CD4-positive, alpha-beta T cell treated with Interleukin-17A for 1 hour (primary cell): ENCODE results near the gene SLC35F3.
A peak's percentile ranks its signal among the peaks of the same experiment; 100 is the strongest.
"Not testable (repeated sequence)": the region's sequence is repeated elsewhere in the genome, so short reads cannot be mapped to it uniquely, and the experiment has no call there.

Experiments
- DNase-seq: peaks from one replicate; pipeline ENCODE4 v3.0.0-alpha.2; 2020

The SLC35F3 gene

GRCh38 chr1:234206651-234207284 is 302.3 kb downstream of the SLC35F3 start:
- no peak for DNase-seq

GRCh38 chr1:234208351-234208750 is 303.9 kb downstream of the SLC35F3 start:
- no peak for DNase-seq

DNA sequence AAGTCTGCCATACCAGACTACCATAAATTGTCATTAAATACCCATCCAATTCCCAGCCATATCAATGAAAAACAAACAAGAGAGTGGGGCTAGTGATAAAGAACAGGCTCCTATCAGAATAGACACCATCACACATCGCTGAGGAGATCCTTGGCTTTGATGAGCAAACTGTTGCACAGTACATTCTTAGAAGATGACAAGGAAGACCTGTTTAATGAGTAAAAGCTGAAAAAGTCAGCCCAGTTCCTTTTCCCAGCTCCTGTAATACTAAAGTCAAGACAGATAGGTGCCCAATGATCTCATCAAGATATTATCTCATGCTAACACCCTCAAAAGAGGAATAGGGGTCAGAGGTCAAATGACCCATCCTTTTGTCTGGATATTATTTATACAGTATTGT is 304.3 kb downstream of the SLC35F3 start:
- no peak for DNase-seq

DNA sequence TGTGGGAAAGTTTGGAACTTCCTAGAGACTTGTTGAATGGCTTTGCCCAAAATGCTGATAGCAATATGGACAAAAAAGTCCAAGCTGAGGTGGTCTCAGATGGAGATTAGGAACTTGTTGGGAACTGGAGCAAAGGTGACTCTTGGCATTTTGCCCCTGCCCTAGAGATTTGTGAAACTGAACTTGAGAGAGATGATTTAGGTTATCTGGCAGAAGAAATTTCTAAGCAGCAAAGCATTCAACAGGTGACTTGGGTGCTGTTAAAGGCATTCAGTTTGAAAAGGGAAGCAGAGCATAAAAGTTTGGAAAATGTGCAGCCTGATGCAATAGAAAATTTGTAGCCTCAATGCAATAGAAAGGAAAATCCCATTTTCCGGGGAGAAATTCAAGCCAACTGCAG is 306.0 kb downstream of the SLC35F3 start:
- not testable (repeated sequence) for DNase-seq

GRCh38 chr1:234211855-234212254 is 307.4 kb downstream of the SLC35F3 start:
- DNase-seq, result not testable (repeated sequence)

- peak; percentile 3 for DNase-seq
Observed at GRCh38 chr1:234212764-234213657, 308.5 kb downstream of the SLC35F3 start.

GRCh38 chr1:234213658-234214128 is 309.2 kb downstream of the SLC35F3 start:
- peak; percentile 7 for DNase-seq

DNA sequence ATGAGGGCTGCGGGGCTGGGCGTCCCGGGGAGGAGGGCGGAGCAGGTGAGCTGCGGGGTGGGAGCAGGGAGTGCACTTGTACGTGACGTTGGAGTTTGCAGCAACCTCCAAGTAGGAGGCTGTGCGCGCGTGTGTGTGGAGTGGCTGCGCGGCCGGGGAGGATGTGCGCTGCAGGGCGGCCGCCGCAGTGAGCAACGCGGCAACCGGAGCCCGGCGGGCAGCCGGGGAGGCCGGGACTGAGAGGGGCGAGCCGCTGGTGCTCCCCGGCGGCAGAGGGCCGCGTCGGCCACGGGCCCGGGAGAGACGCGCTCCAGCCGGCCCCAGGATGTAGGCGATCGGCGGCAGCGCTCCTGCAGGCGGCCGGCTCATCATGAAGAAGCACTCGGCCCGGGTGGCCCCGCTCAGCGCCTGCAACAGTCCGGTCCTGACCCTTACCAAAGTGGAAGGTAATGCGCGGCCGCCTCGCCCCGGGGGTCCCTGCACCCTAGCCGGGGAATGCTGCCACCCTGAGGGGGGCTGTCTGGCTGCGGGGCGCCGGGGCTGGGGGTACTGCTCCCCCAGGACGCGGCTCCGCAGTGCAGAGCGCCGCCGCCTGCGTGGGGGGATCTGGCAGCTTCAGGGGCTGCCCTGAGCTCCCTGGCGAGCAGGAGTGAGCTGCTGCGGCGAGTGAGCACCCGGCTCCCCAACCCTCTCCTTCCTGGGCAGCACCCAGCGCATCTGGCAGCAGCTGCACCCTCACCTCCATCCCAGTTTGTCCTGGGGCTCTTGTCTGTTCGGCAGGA is 309.8 kb downstream of the SLC35F3 start:
- DNase-seq, result peak; percentile 4

DNA sequence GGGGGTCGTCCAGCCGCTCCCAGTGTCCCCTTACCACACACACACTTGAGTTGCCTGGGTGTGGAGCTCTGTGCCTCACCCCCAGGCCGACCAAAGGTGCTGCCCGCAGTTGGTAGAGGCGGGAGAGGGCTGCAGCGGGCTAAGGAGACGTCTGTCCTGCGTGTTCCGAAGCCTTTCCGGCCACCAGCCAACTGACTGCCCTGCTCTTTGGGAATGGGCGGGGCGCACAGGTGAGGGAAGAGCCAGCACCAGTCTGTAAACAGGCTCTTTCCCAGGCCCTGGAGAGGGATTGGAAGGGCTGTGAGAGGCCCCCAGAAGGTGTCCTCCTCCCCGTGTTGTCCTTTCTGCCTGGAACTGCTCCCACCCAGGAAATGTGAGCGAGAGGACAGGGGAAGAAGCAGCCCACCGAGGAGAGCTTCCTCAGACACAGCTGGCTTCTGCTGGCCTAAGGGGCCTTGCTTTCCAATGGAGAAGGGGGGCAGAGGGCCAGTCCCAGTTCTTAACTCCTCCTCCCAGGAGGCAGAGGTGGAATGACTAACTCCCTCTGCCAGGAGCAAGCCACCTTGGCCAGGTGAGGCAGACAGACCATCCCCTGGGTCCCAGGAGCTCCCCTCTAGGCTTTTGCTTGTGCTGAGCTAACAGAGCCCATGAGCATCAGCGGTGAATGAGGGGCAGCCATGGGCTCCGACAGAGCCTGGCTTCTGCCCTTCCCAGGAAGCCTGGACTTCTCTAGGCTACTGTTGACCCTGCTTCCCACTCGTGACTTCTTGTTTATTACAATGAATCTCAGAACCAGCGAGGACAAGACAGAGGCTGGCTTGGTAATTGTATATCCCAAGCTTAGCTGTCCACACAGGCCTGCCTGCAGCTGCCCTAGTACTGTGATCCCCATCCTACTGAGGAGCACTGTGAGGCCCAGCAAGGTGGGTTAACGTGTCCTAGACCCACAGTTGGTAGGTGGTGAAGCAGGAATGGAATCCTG is 310.7 kb downstream of the SLC35F3 start:
- DNase-seq, result no peak

- DNase-seq, result no peak
Observed at GRCh38 chr1:234216116-234216703, 311.7 kb downstream of the SLC35F3 start.

- no peak for DNase-seq
Observed at GRCh38 chr1:234217316-234217840, 312.9 kb downstream of the SLC35F3 start.

DNA sequence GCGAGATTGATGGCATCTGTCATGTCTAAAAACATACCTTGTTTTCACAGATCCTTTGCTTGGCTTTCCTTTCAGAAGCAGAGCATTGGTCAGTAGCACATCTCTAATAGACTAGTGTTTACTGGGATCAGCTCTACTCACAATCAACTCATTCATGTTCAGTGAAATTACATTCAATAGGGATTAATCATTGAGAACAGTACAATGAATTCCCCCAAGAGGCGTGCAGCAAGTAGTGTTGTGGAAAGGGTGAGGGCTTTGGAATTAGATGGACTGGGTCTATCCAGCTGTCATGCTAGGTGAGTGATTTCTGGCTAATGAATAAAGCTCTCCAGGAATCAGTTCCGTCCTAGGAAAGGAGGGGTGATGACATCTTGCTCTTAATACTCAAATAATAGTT is 313.6 kb downstream of the SLC35F3 start:
- DNase-seq, result no peak

- DNase-seq, result no peak
Observed at GRCh38 chr1:234219711-234220110, 315.2 kb downstream of the SLC35F3 start.

GRCh38 chr1:234221601-234222000 is 317.1 kb downstream of the SLC35F3 start:
- no peak for DNase-seq

GRCh38 chr1:234222561-234223280 is 318.2 kb downstream of the SLC35F3 start:
- DNase-seq, result no peak

DNA sequence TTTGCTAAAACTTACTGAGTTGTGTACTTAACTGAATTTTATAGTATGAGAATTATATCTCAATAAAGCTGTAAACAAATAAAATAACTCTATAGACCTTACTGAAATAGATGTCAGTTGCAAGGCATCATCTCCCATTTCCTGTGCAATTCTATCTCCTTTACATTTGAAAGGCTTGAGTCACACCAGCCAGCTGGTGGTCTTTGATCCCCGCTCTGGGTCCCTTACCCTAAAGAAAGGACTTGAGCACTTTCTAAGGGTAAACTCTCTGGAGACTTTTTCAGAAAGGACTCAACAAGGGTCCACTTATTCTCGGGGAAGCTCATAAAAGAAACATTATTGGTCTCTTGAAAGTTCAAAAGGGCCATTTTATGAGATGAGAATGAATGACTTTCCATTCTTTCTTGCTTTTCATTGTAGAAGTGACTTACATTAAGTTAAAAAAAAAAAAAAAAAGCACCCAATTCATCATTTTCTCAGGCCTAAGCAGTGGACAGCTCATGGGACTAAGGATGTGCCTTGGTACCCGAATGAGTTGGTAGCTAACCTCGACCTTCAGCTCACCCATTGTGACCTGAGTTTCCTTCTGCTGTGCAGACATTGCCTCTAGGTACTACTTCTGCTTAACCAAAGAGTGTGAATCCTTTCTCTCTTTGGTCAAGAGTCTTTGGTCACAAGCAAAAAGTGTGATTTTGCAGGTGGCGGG is 321.8 kb downstream of the SLC35F3 start:
- DNase-seq, result no peak

GRCh38 chr1:234226819-234227165 is 322.3 kb downstream of the SLC35F3 start:
- DNase-seq, result no peak

DNA sequence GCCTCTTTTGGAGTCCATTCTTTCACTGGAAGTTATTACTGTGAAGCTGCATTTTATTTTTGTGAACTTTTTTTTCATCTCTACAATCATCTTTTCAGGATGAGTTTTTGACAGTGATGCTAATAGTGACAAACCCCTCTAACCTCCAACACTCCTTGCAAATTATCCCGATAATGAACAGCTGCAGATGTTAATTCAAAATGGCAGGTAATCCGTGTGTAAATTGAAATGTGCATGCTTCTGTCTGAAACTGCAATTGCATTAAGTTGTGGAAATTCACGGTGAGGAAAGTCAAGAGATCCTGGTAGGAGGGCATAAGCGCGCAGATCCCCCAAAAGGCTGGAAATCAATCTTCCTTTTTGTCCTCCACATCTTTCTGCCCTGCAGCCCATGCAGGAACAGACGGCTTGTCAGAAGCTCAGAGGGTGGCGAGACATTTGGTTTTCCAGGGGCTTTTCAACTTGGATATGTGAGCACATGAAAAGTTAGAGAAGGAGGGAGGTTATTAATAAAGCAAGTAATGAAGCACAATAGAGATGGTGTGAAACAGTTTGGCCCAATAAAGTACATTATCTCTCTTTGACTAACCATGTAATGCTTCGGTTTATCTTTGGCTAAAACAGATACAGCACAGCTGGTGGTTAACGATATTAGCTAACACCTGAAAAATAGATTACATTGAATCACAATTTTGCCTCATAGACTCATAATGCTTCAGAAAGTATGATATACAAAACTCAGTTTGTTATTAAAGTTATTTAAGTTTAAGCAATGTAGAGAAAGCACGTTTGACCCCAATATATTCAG is 325.3 kb downstream of the SLC35F3 start:
- DNase-seq, result no peak

GRCh38 chr1:234230414-234230862 is 326.0 kb downstream of the SLC35F3 start:
- DNase-seq, result no peak
